ENCODE data around the gene LHX6.

Gene LHX6

DNA sequence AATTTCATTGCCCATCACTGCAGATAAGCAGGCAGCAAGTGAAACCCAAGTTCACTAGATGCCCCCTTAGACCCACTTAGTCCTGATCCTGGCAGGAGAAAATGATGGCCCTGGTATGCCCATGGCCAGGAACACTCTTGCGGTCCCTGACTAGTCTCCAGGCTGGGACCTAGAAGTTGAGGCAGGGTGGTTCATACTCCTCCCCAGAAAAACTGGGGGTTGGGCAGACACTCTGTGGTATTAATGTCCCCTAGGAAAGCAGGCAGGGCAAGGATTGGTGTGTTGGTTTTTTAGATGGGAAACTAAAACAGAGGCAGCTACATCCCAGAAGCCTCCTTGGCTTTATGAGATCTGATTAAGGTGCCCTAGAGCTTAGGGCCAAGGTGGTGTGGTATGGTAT, 13.1 kb downstream of the LHX6 start:
- DNase-seq = no peak

DNA sequence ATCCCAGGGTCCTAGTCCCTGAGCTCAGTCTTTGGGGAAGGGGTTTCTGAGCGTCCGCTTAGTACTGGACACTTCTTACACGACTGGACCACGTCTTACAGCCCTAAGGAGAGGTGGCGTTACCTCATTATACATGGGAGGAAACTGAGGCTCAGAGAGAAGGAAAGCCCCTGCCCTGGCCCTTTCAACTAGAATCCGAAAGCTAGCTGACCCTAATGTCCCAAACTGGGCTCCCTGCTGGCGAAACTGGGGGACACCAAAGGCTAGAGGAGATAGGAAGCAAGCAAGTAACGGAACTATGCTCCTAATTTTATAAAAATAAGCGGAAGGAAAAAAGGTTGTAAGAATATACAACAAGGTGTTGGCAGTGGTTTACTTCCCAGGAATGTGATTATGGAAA, 14.2 kb downstream of the LHX6 start:
- no peak for DNase-seq

DNA sequence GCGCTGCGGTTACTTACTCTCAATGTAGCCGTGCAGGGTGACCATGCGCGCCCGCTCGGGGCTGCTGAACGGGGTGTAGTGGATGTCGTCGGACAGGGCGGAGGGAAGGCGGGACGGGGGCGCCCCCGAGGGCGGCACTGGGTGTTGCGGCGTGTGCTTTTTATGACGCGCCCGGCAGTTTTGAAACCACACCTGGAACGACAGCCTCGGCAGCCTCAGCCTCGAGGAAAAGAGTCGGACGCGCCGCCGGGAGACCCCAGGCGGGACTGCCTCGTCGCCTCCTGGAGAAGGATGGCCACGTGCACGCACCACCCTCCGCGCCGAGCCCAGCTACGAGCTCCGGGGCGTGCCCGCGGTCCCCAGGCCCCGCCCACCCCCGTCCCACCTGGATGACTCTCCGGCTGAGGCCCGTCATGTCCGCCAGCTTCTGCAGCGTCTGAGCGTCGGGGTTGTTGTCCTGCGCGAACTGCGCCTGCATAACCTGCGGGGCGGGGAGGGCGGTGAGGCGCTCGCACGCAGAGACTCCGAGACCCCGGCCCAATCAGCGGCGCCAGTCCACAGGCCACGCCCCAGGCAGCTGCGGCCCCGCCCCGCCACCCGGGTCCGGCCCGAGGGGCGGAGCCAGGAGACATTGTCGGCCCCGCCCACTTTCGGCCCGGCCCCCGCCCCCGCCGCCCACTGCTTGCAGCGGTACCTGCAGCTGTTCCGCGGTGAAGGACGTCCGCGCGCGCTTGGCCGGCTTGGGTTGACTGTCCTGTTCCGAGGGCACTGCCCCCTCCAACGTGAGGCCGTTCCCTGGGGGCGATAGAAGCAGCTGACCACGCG, 15.0 kb downstream of the LHX6 start:
- peak; percentile 85 to 93 for DNase-seq

GRCh38 chr9:122213102-122213588, 15.6 kb downstream of the LHX6 start:
- no peak for DNase-seq

DNA sequence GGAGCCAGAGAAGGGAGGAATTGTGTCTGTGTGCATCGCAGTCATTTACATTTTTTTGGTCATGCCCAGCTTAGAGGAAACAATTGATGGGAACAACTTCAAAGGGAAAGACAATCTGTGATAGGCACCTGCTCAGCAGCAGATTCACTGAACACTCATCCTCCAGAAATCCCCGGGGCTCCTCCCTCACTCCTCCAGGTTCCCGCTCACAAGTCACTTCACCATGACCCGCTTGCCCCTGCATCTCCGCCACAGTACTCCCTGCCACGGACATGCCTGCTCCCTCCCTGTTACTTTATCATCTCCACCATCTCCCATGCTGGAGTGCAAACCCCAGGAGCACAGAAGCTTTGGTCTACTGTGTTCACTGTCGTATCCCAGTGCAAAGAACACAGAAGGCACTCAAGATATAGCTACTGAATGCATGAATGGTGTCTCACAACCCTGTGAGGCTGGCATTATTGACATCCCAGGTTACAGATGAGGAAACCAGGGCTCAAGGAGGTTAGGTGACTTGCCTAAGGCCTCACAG, 16.2 kb downstream of the LHX6 start:
- DNase-seq = no peak

DNA sequence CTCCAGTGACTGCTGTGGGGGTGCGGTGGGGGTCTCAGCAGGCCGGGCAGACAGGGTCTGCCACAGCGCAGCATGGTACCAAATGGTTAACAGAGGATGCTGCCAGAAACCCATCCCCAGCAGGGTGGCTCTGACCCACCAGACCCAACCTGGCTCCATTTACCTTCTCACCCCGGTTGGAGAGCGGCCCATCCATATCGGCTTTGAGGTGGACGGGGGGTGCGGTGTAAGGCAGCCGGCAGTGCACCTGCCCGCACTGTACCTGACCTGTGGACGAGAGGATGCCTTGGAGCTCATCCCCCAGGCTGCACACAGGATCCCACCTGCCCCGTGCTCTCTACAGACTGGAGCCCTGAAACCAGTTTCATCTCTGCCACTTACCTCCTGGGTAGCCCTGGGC, 19.3 kb downstream of the LHX6 start:
- DNase-seq = no peak

DNA sequence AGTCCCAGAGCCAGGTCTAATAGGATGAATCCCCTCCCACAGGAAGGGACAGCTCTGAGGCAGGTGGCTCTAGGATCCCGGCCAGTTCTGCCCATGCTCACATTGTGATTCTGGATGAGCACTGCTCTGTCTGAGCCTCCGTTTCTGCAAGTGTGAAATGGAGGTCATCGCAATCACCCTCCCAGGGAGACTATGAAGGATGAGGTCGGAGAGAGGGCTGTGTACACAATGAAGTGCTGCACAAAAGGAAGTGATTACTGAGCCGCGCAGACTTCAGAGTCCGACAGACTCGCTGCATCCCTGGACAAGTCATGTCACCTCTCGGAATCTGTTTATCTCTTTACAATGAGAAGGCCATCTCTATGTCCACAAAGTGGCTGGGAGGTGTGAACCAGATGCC, 21.7 kb downstream of the LHX6 start:
- no peak for DNase-seq

GRCh38 chr9:122206118-122207046, 22.4 kb downstream of the LHX6 start:
- no peak for DNase-seq

DNA sequence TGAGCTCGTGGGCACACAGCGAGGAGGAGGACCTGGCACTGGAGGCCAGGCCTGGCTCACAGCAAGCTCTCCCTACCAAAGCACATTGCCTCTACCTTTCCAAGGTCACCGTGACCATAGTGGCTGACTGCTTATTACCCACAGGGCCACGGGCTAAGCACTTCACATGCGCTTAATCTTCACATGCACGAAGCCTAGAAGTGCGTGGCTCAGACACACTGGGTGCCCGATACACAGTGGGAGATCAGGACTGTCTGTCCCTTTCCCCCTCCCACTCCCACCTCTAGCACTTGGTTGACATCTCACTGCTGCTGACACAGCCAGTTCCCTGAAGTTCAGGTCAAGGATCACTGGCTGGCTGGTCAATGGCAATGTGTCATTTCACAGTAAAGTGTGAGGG, 23.6 kb downstream of the LHX6 start:
- no peak for DNase-seq

GRCh38 chr9:122204491-122204890, 24.3 kb downstream of the LHX6 start:
- DNase-seq = no peak

DNA sequence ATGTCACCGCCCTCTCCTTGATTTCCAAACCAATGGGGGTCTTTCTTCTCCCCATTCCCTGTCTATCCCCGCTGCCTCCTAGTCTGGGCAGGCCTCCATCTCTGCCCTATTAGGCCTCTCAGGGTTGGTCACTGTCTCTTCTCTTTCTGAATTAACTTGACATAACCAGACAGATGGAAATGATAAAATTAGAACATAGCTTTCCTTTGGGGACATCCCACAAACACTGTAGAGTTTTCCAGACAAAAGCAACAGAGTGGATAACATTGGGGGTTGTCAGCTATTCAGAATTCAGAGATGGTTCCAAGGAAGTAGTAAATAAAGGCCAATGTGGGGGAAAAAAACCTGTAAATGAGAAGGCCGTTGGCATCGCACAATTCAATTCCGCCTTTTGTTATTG, 24.7 kb downstream of the LHX6 start:
- DNase-seq = no peak

GRCh38 chr9:122202111-122202510, 26.6 kb downstream of the LHX6 start:
- DNase-seq = no peak

DNA sequence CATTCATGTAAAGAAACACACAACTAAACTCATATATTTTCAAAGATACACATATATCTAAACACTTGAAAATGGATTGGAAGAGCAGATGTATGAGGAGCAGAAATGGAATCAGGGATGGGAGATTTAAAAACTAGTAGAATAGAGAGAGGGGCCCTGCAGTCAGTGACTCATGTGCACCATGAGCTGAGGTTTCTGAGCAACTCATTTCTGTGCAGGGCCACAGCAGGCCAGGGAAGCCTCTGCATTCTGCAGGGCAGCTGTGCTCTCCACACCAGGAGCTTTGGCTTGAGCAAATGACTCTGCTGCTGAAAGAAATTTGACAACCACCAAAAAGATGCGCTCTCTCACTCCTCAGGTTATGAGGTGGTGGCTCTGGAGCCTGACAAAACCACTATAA, 27.1 kb downstream of the LHX6 start:
- DNase-seq = no peak

- DNase-seq = no peak
Measured at GRCh38 chr9:122200960-122201595, 27.7 kb downstream of the LHX6 start.

GRCh38 chr9:122197882-122198281, 30.9 kb downstream of the LHX6 start:
- no peak for DNase-seq

DNA sequence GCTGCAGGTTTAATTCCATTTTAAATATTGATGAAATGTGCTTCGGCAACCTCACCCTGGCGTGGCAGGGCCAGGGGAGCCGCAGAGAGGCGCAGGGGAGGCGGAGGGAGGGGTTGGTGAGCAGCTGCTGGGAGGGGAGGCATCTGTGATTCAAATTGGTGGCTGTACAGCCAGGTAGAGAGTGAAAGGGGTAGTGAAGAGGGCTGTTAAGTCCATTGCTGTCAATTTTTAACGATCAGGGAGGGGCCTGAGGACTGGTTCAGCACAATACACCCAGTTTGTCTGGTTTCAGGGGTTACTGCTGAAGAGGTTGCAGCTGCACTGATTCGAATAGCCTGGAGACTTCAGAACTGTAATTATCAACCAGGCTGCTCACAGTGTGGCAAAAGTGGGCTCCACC, 31.3 kb downstream of the LHX6 start:
- peak; percentile 45 to 71 for DNase-seq

DNA sequence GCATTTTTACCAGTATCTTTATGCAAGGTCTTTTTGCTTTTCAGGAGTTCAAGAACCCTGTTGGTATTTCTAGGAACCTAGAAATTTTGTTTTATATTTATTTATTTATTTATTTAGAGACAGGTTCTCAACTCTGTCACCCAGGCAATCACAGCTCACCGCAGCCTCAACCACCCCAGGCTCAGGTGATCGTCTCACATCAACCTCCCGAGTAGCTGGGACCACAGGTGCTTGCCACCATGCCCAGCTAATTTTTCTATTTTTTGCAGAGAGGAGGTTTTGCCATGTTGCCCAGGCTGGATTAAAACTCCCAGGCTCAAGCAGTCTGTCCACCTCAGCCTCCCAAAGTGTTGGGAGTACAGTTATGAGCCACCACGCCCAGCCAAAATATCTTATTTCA, 32.9 kb downstream of the LHX6 start:
- no peak for DNase-seq

DNA sequence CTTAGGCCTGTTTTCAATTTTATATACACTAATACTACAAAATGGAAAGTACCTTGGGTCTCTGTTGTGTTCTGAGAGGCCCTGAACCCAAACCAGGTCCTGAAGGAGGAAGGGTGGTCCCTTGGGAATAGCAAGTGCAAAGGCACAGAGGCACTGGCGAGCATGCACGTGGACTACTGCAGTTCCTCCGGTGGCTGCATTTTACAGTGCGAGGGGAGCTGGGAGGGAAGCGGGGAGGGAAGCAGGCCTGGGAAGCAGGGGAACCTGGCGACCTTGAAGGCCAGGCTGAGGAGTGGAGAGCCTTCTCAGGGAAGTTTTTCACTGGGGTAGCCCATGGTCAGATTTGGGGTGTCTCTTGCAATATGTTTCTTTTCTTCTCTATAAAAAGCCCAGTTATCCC, 35.1 kb downstream of the LHX6 start:
- DNase-seq = no peak

- no peak for DNase-seq
Measured at GRCh38 chr9:122192914-122193525, 35.7 kb downstream of the LHX6 start.

DNA sequence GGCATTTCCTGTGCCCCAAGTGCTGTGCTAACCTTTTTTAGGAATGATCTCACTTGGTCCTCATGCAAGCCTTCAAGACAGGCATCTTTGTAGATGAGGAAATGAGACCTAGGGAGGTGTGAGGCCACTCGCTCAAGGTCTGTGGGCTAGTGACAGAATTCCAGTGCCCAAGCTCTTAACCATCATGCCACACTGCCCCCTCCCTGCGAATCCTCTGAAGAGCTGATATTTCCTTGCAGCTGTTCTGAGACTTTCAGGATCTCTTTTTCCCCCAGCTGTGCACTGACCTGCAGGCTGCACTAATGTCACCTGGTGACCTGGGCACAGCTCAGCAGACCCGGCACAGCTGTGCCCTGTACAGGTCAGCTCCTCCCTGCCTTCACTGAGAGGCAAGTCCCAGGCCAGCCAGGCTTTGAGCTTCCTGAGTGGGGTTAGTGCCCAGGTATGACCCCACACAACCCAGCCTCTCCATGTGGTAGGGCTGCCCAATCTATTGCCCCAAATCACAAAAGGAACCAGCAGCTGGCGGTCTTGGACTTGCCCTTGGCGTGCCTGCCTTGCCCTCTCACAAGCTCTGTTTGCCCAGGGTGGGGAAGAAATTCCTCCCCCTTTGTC, 36.4 kb downstream of the LHX6 start:
- no peak for DNase-seq

DNA sequence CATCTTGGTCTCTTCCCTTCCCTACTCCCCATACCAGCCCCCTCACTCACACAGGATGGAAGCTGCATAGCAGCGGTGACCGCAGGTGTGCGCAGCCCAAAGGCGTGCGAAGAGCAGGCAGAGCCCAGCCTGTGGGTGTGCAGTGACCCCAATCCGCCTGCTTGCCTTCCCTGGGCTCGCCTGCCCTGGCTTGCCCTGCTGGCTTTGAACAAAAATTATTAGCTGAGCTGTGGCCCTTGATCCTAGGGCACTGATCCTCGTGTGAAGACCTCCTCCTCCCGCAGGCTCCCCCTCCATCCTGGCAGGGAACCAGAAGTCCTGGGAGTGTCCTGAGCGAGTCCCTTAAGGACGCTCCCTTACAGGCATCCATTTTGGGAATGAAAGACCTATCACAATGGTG, 37.2 kb downstream of the LHX6 start:
- no peak for DNase-seq

All from NCI-H526 (cell line).